Measurements from ENCODE around the gene MPRIP.

MPRIP gene

GRCh38 chr17:17200311-17200710, 158.1 kb downstream of the MPRIP start:
- ChIA-PET CTCF (interaction anchor here (0.6 to 1.1 kb wide), 2 partner anchors 56 to 59 kb away, joined by 3 to 4 read pairs; no protein-coding TSS in a partner anchor), POLR2A (interaction anchor here (0.8 to 1.4 kb wide), 4 partner anchors 8 to 44 kb away, joined by 3 to 9 read pairs (median 4); no protein-coding TSS in a partner anchor)
- Histone ChIP-seq H3K4me1 (ENCODE audit: control insufficient read depth, insufficient read depth, low read length) (peaks cover 5% of the 10 kb centered on the region), H3K9me3 (ENCODE audit: control insufficient read depth, insufficient read depth, low read depth, low read length) (no peaks in the 10 kb centered on the region), H3K27ac (ENCODE audit: extremely low read depth, low read depth, low read length) (no peak overlapping the region), H3K36me3 (ENCODE audit: control insufficient read depth in 2 of 2, insufficient read depth in 1 of 2, low read length in 2 of 2) (peaks cover 4 to 41% of the 10 kb centered on the region in 2 experiments), H3K4me3 (ENCODE audit: low read depth, low read length) (no peak overlapping the region)
- TF ChIP-seq ZNF837 (tag by site-specific recombination; IDR thresholded peaks at IDR 0.05), result no peak
- TF ChIP-seq ZNF211 (tag by site-specific recombination; IDR thresholded peaks at IDR 0.05; ENCODE audit: low read depth), result no peak
- TF ChIP-seq BCL11B (tag by site-specific recombination; IDR thresholded peaks at IDR 0.05; ENCODE audit: low read depth), result no peak
- no peak for TF ChIP-seq ZNF449 (tag by site-specific recombination; IDR thresholded peaks at IDR 0.05)
- TF ChIP-seq GLI4 (tag by site-specific recombination; IDR thresholded peaks at IDR 0.05), result no peak
- TF ChIP-seq ZBTB21 (tag by site-specific recombination; IDR thresholded peaks at IDR 0.05), result no peak
- TF ChIP-seq FEZF1 (tag by site-specific recombination; IDR thresholded peaks at IDR 0.05), result no peak
- TF ChIP-seq ZNF23 (tag by site-specific recombination; IDR thresholded peaks at IDR 0.05; ENCODE audit: borderline replicate concordance), result no peak
- TF ChIP-seq PRDM1 (tag by site-specific recombination; IDR thresholded peaks at IDR 0.05), result no peak
- no peak for TF ChIP-seq KLF9 (tag by site-specific recombination; IDR thresholded peaks at IDR 0.05; ENCODE audit: low read depth)
- TF ChIP-seq ZSCAN5A (tag by site-specific recombination; IDR thresholded peaks at IDR 0.05), result no peak
- no peak for TF ChIP-seq ZNF747 (tag by site-specific recombination; IDR thresholded peaks at IDR 0.05)

GRCh38 chr17:17200831-17201230, 158.6 kb downstream of the MPRIP start:
- ChIA-PET CTCF (interaction anchor here (0.6 to 1.1 kb wide), 2 partner anchors 57 to 60 kb away, joined by 3 to 4 read pairs; no protein-coding TSS in a partner anchor), POLR2A (interaction anchor here (0.8 to 1.6 kb wide), 5 partner anchors 9 to 44 kb away, joined by 3 to 9 read pairs (median 4); no protein-coding TSS in a partner anchor)
- peaks cover 4 to 41% of the 10 kb centered on the region in 2 experiments for H3K36me3 ChIP-seq (ENCODE audit: control insufficient read depth in 2 of 2, insufficient read depth in 1 of 2, low read length in 2 of 2)
- H3K27ac ChIP-seq (ENCODE audit: extremely low read depth, low read depth, low read length), result no peak overlapping the region
- TF ChIP-seq ZNF560 (tag by site-specific recombination; IDR thresholded peaks at IDR 0.05; ENCODE audit: borderline replicate concordance) (no peak), ZNF394 (tag by site-specific recombination; IDR thresholded peaks at IDR 0.05; ENCODE audit: borderline replicate concordance) (no peak), PBX3 (CRISPR knock-in tag; IDR thresholded peaks at IDR 0.05) (no peak), ZSCAN5A (tag by site-specific recombination; IDR thresholded peaks at IDR 0.05) (no peak), ZNF473 (tag by site-specific recombination; IDR thresholded peaks at IDR 0.05) (no peak), ZNF585B (tag by site-specific recombination; IDR thresholded peaks at IDR 0.05) (no peak), ZBTB44 (tag by site-specific recombination; IDR thresholded peaks at IDR 0.05) (no peak), ZNF626 (tag by site-specific recombination; IDR thresholded peaks at IDR 0.05) (no peak), ZNF398 (tag by site-specific recombination; IDR thresholded peaks at IDR 0.05) (no peak), ZBTB6 (tag by site-specific recombination; IDR thresholded peaks at IDR 0.05) (no peak), ZNF785 (tag by site-specific recombination; IDR thresholded peaks at IDR 0.05) (no peak), FEZF1 (tag by site-specific recombination; IDR thresholded peaks at IDR 0.05) (no peak), ZNF416 (tag by site-specific recombination; IDR thresholded peaks at IDR 0.05) (no peak), EGR2 (tag by site-specific recombination; IDR thresholded peaks at IDR 0.05; ENCODE audit: low read depth) (no peak)
- H3K4me3 ChIP-seq (ENCODE audit: low read depth, low read length), result no peak overlapping the region
- H3K4me1 ChIP-seq (ENCODE audit: control insufficient read depth, insufficient read depth, low read length), result peaks cover 5% of the 10 kb centered on the region
- H3K9me3 ChIP-seq (ENCODE audit: control insufficient read depth, insufficient read depth, low read depth, low read length), result no peaks in the 10 kb centered on the region
